ENCODE results near the gene RBBP8NL. TPM values are rescaled to one million over a fixed set of nuclear protein-coding genes. Genes with fewer than 3 reads are reported as not detected.

The RBBP8NL gene
- polyA plus RNA-seq, 1 experiment, result not detected

DNA sequence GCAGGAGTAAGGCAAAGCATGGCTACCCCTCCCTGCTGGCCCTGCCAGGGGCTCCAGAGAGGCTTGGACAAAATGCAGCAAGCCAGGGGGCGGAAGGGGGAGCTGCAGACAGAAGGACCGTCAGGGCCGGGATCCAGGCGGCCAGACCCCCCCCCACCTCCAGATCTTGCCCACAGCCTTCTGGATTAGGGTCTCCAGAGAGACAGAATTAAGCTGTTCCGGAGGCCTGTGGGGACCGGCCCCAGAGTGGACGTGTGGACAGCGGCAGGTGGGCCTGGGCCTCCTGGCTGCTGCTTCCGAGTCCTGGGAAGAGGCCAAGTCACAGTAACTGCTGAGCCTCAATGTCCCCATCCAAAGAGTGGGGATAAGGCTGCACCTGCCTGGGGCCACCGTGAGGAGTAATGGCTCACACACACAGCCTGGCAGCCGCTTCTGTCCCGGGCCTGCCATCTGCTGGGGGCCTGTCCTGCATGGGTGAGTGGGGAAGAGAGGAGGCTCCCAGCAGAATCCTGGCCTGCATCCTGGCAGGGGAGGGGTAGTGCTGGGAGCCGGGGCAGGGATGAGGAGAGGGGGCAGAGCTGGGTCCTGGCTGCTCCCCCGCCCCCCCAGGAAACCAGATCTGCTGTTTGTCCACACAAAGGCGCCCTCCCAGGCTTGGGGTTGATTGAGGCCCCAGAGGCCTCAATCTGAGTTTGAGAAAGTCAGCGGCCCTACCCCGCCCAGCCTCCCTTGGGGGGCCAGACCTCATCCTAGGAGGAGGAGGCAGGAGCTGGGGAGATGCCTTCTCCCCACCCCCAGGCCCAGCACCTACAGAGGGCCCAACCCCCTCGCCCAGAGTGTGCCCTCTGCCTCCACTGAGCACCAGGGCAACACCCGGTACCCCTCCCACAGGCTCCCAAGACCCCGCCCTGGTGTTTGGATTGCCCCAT lies 64.1 kb downstream of the RBBP8NL start:
- TF ChIP-seq CTCF (IDR thresholded peaks at IDR 0.05; ENCODE audit: low read depth, low read length), result no peak
- no peaks in the 10 kb centered on the region for H3K27me3 ChIP-seq (ENCODE audit: control insufficient read depth, insufficient read depth, low read length)
- no peak overlapping the region for H3K27ac ChIP-seq (ENCODE audit: low read depth, low read length)
- no peak overlapping the region for H3K4me3 ChIP-seq (ENCODE audit: low read depth, low read length)
- no peaks in the 10 kb centered on the region; the same call in 1 of the 2 replicates for H3K9me3 ChIP-seq (ENCODE audit: control insufficient read depth, insufficient read depth, low read length)
- CTCF ChIA-PET, result no interaction called here
- no peak for DNase-seq (ENCODE audit: low read depth, low spot score)
- POLR2A ChIA-PET, result no interaction called here

GRCh38 chr20:62362590-62362940 lies 64.8 kb downstream of the RBBP8NL start:
- POLR2A ChIA-PET, result no interaction called here
- Histone ChIP-seq H3K4me3 (ENCODE audit: low read depth, low read length) (no peak overlapping the region), H3K27me3 (ENCODE audit: control insufficient read depth, insufficient read depth, low read length) (no peaks in the 10 kb centered on the region), H3K9me3 (ENCODE audit: control insufficient read depth, insufficient read depth, low read length) (no peaks in the 10 kb centered on the region; the same call in 1 of the 2 replicates), H3K27ac (ENCODE audit: low read depth, low read length) (peak overlapping the region; percentile 21)
- no peak for TF ChIP-seq CTCF (IDR thresholded peaks at IDR 0.05; ENCODE audit: low read depth, low read length)
- CTCF ChIA-PET, result no interaction called here
- no peak for DNase-seq (ENCODE audit: low read depth, low spot score)

DNA sequence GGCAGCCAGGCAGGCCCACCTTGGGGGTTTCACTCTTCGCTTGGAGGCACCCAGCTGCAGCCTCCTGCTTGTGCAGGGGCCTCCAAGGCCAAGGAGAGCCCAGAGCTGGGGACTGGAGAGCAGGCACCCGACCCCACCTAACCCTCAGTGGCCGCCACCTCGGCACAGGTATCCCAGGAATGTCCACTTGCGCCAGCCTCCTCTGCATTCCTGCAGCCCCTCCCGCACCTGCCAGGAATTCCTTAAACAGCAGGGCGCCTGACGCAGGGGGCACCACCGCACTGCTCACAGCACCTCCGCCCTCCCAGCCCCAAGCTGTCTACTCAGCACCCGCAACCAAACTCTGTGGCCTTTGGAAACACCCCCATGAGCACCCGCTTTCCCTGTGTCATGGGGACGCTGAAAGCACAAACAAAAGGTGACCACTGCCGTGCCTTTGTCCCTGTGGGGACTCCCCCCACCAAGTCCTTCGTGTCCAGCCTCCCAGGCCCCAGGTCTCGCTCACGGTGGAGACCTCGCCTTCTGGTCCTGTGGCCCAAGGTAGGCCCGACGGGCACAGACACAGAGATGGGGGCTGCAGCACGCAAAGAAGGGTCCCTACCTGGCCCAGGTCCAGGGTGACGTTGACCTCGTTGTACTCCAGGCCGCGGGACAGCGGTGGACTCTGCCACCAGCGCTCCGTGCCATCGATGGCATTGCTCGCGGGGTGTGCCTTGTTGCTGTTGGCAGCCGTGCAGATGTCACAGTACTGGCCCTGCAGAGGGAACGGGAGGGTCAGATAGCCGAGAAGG lies 65.3 kb downstream of the RBBP8NL start:
- no peak for TF ChIP-seq CTCF (IDR thresholded peaks at IDR 0.05; ENCODE audit: low read depth, low read length)
- DNase-seq (ENCODE audit: low read depth, low spot score), result no peak
- POLR2A ChIA-PET, result no interaction called here
- no peak overlapping the region for H3K4me3 ChIP-seq (ENCODE audit: low read depth, low read length)
- no peaks in the 10 kb centered on the region for H3K27me3 ChIP-seq (ENCODE audit: control insufficient read depth, insufficient read depth, low read length)
- H3K27ac ChIP-seq (ENCODE audit: low read depth, low read length), result peak overlapping the region; percentile 21
- CTCF ChIA-PET, result no interaction called here
- no peaks in the 10 kb centered on the region; the same call in 1 of the 2 replicates for H3K9me3 ChIP-seq (ENCODE audit: control insufficient read depth, insufficient read depth, low read length)

DNA sequence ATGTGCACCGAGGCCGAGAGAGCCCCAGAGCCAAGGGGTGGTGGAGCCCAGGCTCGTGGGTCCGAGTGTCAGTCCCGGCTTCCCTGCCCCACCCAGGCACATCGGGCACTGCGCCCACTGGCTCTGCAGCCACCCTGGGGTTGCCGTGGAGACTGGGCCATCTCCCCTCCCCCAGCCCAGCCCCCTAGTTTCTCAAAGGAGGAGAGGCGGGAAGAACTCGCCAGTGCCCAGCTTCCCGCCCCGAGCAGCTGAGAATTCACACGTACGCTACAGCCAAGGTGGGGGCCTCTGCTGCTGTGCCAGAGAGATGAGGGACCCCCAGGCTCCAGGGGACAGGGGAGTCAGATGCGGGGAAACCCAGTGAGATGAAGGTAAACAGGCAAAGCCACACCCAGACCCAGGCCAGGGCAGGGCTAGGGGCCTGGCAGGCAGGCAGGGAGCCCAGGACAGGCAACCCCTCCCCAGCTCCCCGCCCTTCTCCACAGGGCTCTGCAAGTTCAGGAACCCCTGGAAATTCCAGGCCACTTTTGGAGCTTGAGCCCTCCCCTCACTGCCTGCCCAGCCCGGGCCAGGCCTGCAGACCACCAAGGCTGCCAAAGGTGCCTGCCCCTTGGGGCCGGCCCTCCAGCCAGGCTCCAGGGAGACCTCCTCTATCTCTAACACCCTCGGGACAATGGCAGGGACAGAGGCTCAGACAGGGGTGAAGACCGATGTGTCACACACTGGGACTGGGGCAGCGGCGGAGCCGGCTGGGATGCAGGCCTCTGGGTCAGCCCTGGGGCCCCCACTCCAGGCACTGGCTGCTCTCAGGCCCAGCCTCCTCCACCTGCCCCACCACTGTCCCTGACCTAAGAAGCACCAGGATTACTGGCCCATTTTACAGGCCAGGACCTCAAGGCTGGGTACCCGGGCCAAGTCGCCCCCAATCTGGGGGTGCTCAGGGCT lies 66.2 kb downstream of the RBBP8NL start:
- H3K9me3 ChIP-seq (ENCODE audit: control insufficient read depth, insufficient read depth, low read length), result no peaks in the 10 kb centered on the region; the same call in 1 of the 2 replicates
- H3K4me3 ChIP-seq (ENCODE audit: low read depth, low read length), result no peak overlapping the region
- no peaks in the 10 kb centered on the region for H3K27me3 ChIP-seq (ENCODE audit: control insufficient read depth, insufficient read depth, low read length)
- H3K27ac ChIP-seq (ENCODE audit: low read depth, low read length), result no peak overlapping the region
- no peak for TF ChIP-seq CTCF (IDR thresholded peaks at IDR 0.05; ENCODE audit: low read depth, low read length)
- ChIA-PET POLR2A (no interaction called here), CTCF (no interaction called here)
- DNase-seq (ENCODE audit: low read depth, low spot score), result no peak

Other genes starting within 250 kb of the RBBP8NL start
- gene MTG2, start 244.5 kb downstream of the RBBP8NL start, polyA plus RNA-seq (2011; rRNA removed), result 15.6 and 17.1 TPM in 2 replicates
- gene HRH3, start 207.3 kb downstream of the RBBP8NL start, polyA plus RNA-seq (2011; rRNA removed), result not detected in 2 replicates
- gene OSBPL2, start 189.0 kb downstream of the RBBP8NL start, polyA plus RNA-seq (2011; rRNA removed), result 18.0 and 18.5 TPM in 2 replicates
- gene ADRM1, start 124.5 kb downstream of the RBBP8NL start, polyA plus RNA-seq (2011; rRNA removed), result 58.5 and 80.7 TPM in 2 replicates
- gene LAMA5, start 60.2 kb downstream of the RBBP8NL start, polyA plus RNA-seq (2011; rRNA removed), result 1.9 and 3.8 TPM in 2 replicates
- gene RPS21, start 40.4 kb downstream of the RBBP8NL start, polyA plus RNA-seq (2011; rRNA removed), result 2,351 and 2,723 TPM in 2 replicates
- 3.8 and 4.9 TPM in 2 replicates for gene CABLES2, start 20.3 kb downstream of the RBBP8NL start, polyA plus RNA-seq (2011; rRNA removed)
- gene GATA5, start 48.5 kb upstream of the RBBP8NL start, polyA plus RNA-seq (2011; rRNA removed), result not detected in 2 replicates
- 0.09 and 0.14 TPM in 2 replicates for gene SLCO4A1, start 215.0 kb upstream of the RBBP8NL start, polyA plus RNA-seq (2011; rRNA removed)

Measured in AG04450 (cell line).